ENCODE results near the gene C12orf60. TPM values are rescaled to one million over a fixed set of nuclear protein-coding genes. Genes with fewer than 3 reads are reported as not detected.
"Not testable (repeated sequence)": the region's sequence is repeated elsewhere in the genome, so short reads cannot be mapped to it uniquely, and the experiment has no call there.

The C12orf60 gene, protein sequence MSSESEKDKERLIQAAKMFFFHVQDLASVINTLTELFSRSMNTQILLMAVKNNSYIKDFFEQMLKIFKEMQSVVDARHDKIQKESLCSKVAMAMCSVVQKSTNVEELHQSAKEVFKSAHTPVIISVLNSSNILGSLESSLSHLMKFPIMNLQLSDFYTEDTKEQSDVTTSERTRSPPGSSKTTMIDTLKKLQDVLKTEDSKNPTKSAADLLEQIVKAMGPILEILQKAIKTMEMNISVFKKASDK
- 1 to 10 TPM; 1.3 to 1.4 TPM for total RNA-seq
- 1 to 10 TPM in 1 of 2 donors, under 1 TPM in 1; 0.45 to 2.0 TPM for polyA plus RNA-seq

GRCh38 chr12:14803011-14803829 is at the start of gene C12orf60, which contains the start of gene WBP11:
TSS of gene C12orf60 (plus strand) at chr12:14803670. CDS start at chr12:14822936, 19,266 bp downstream.
TSS of gene WBP11 (minus strand) at chr12:14803478. CDS start at chr12:14801383, 2,095 bp downstream.
- H3K36me3 ChIP-seq (ENCODE audit: insufficient read depth, low read length), result peaks cover 13% of the 10 kb centered on the region
- no peaks in the 10 kb centered on the region for H3K27me3 ChIP-seq (ENCODE audit: insufficient read depth, low read length)
- DNase-seq, result peak; percentile 89 to 96 (median 94)
- ChIA-PET CTCF (ENCODE audit: partially characterized antibody) (interaction anchor here (1.0 to 4.3 kb wide), 8 partner anchors 26 to 729 kb away, joined by 3 to 27 read pairs (median 4); a partner anchor contains a TSS), POLR2A (ENCODE audit: partially characterized antibody) (interaction anchor here (0.7 to 11.9 kb wide), 22 partner anchors 8 to 743 kb away, joined by 3 to 376 read pairs (median 4); partner anchors contain the start of genes ARHGDIB and ATF7IP)
- peak within 1 kb of the TSS; percentile 66 to 89 for H3K4me3 ChIP-seq (ENCODE audit: low read length in 2 of 2)
- Mint-ChIP-seq H3K9me3 (no peaks in the 10 kb centered on the region), H3K27ac (no peak within 1 kb of the TSS), H3K27me3 (no peaks in the 10 kb centered on the region), H3K4me1 (peaks cover 4 to 32% (median 13%) of the 10 kb centered on the region in 4 donors), H3K36me3 (peaks cover 6 to 21% of the 10 kb centered on the region in 2 donors), H3K4me3 (no peak within 1 kb of the TSS)
- intact Hi-C loops (cut with micrococcal nuclease), result loop anchor here (1.0 to 10.0 kb wide), 7 partner anchors 29 to 1079 kb away; partner anchors contain the start of genes ARHGDIB, MGP and STRAP
- H3K4me1 ChIP-seq (ENCODE audit: insufficient read depth, low read length), result peaks cover 39% of the 10 kb centered on the region
- H3K9me3 ChIP-seq (ENCODE audit: control insufficient read depth in 1 of 2, low read length in 2 of 2), result no peaks in the 10 kb centered on the region
- H3K27ac ChIP-seq (ENCODE audit: low read depth, low read length), result peak within 1 kb of the TSS; percentile 91

- no peak for DNase-seq
- H3K27ac ChIP-seq (ENCODE audit: low read depth, low read length), result no peak overlapping the region
- Mint-ChIP-seq H3K27me3 (no peaks in the 10 kb centered on the region), H3K4me3 (peak overlapping the region in 1 of 8 donors; percentile 16), H3K4me1 (peaks cover 14 to 38% (median 32%) of the 10 kb centered on the region in 4 donors), H3K9me3 (peaks cover 0 to 26% (median 14%) of the 10 kb centered on the region in 8 donors), H3K36me3 (peaks cover 21 to 45% of the 10 kb centered on the region in 2 donors), H3K27ac (peak overlapping the region in 2 of 7 donors; percentile 15 to 25)
- no peaks in the 10 kb centered on the region for H3K27me3 ChIP-seq (ENCODE audit: insufficient read depth, low read length)
- peaks cover 9% of the 10 kb centered on the region for H3K4me1 ChIP-seq (ENCODE audit: insufficient read depth, low read length)
- ChIA-PET POLR2A (ENCODE audit: partially characterized antibody) (interaction anchor here (1.8 kb wide), 1 partner anchor 13 kb away, joined by 8 read pairs; no protein-coding TSS in a partner anchor), CTCF (ENCODE audit: partially characterized antibody) (interaction anchor here (0.7 to 1.5 kb wide), 2 partner anchors 13 to 15 kb away, joined by 3 to 5 read pairs; a partner anchor contains a TSS)
- no peaks in the 10 kb centered on the region for H3K9me3 ChIP-seq (ENCODE audit: control insufficient read depth in 1 of 2, low read length in 2 of 2)
- no peaks in the 10 kb centered on the region for H3K36me3 ChIP-seq (ENCODE audit: insufficient read depth, low read length)
- H3K4me3 ChIP-seq (ENCODE audit: low read length in 2 of 2), result no peak overlapping the region
- intact Hi-C loops (cut with micrococcal nuclease), result no loop called here
Observed at GRCh38 chr12:14756334-14757143, 46.9 kb upstream of the C12orf60 start.

GRCh38 chr12:14759711-14760280 is 43.7 kb upstream of the C12orf60 start:
- intact Hi-C loops (cut with micrococcal nuclease); H3K27ac ChIP-seq (ENCODE audit: low read depth, low read length); H3K27me3 ChIP-seq (ENCODE audit: insufficient read depth, low read length); H3K27me3 Mint-ChIP-seq; H3K9me3 ChIP-seq (ENCODE audit: control insufficient read depth in 1 of 2, low read length in 2 of 2); H3K4me3 Mint-ChIP-seq; H3K36me3 ChIP-seq (ENCODE audit: insufficient read depth, low read length); H3K4me3 ChIP-seq (ENCODE audit: low read length in 2 of 2); DNase-seq; POLR2A ChIA-PET (ENCODE audit: partially characterized antibody); H3K4me1 ChIP-seq (ENCODE audit: insufficient read depth, low read length): not testable (repeated sequence)
- Mint-ChIP-seq H3K27ac (peak overlapping the region in 1 of 7 donors; percentile 23), H3K36me3 (peaks cover 37 to 59% of the 10 kb centered on the region in 2 donors), H3K9me3 (peaks cover 0 to 45% (median 21%) of the 10 kb centered on the region in 8 donors), H3K4me1 (peaks cover 13 to 37% (median 28%) of the 10 kb centered on the region in 4 donors)
- CTCF ChIA-PET (ENCODE audit: partially characterized antibody), result interaction anchor here (1.0 to 2.6 kb wide), 4 partner anchors 10 to 335 kb away, joined by 3 to 9 read pairs (median 4); no protein-coding TSS in a partner anchor

DNA sequence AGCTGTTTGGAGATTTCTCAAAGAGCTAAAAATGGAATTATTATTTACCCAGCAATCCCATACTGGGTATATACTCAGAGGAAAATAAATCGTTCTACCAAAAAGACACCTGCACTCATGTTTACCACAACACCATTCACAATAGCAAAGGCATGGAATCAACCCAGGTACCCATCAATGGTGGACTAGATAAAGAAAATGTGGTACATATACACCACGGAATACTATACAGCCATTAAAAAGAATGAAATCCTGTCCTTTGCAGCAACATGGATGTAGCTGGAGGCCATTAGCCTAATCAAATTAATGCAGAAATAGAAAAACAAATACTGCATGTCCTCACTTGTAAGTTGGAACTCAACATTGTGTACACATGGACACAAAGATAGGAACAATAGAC is 38.1 kb upstream of the C12orf60 start:
- Mint-ChIP-seq H3K4me3 (peak overlapping the region in 2 of 8 donors; percentile 6 to 34), H3K27me3 (no peaks in the 10 kb centered on the region), H3K9me3 (peaks cover 3 to 55% (median 28%) of the 10 kb centered on the region in 8 donors), H3K4me1 (peaks cover 20 to 56% (median 37%) of the 10 kb centered on the region in 4 donors), H3K36me3 (peaks cover 70 to 72% of the 10 kb centered on the region in 2 donors), H3K27ac (peak overlapping the region in 2 of 7 donors; percentile 17 to 53)
- H3K27me3 ChIP-seq (ENCODE audit: insufficient read depth, low read length), result no peaks in the 10 kb centered on the region
- H3K9me3 ChIP-seq (ENCODE audit: control insufficient read depth in 1 of 2, low read length in 2 of 2), result no peaks in the 10 kb centered on the region
- no peak overlapping the region for H3K27ac ChIP-seq (ENCODE audit: low read depth, low read length)
- ChIA-PET CTCF (ENCODE audit: partially characterized antibody) (interaction anchor here (1.1 kb wide), 1 partner anchor 51 kb away, joined by 3 read pairs; no protein-coding TSS in a partner anchor), POLR2A (ENCODE audit: partially characterized antibody) (no interaction called here)
- intact Hi-C loops (cut with micrococcal nuclease), result no loop called here
- peaks cover 27% of the 10 kb centered on the region for H3K4me1 ChIP-seq (ENCODE audit: insufficient read depth, low read length)
- no peak for DNase-seq
- H3K36me3 ChIP-seq (ENCODE audit: insufficient read depth, low read length), result no peaks in the 10 kb centered on the region
- no peak overlapping the region for H3K4me3 ChIP-seq (ENCODE audit: low read length in 2 of 2)

DNA sequence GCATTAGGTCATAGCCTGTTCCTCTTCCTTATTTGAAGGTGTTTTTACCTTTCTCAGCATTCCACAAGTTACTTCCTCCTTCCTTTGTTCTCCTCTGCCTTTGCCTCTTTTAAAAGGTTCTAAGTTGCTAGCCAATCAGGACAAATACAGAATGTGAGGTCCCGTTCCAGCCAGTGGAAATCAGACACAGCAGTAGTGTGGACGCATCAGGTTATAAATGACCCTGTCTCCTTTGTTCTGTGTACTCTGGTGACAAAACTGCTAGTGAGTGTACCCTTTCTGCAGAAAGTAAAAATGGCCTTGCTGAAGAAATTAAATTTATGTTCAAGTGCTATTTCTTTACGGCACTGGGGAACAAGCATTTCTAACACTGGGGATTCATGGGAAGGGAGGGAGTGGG is 37.5 kb upstream of the C12orf60 start:
- Mint-ChIP-seq H3K9me3 (peaks cover 3 to 52% (median 28%) of the 10 kb centered on the region in 8 donors), H3K4me1 (peaks cover 20 to 63% (median 37%) of the 10 kb centered on the region in 4 donors), H3K27ac (peak overlapping the region in 1 of 7 donors; percentile 41), H3K4me3 (peak overlapping the region in 2 of 8 donors; percentile 11 to 34), H3K36me3 (peaks cover 66 to 74% of the 10 kb centered on the region in 2 donors)
- H3K4me3 ChIP-seq (ENCODE audit: low read length in 2 of 2); H3K36me3 ChIP-seq (ENCODE audit: insufficient read depth, low read length); POLR2A ChIA-PET (ENCODE audit: partially characterized antibody); H3K27me3 Mint-ChIP-seq; DNase-seq; intact Hi-C loops (cut with micrococcal nuclease); H3K27me3 ChIP-seq (ENCODE audit: insufficient read depth, low read length); H3K9me3 ChIP-seq (ENCODE audit: control insufficient read depth in 1 of 2, low read length in 2 of 2); H3K27ac ChIP-seq (ENCODE audit: low read depth, low read length): not testable (repeated sequence)
- H3K4me1 ChIP-seq (ENCODE audit: insufficient read depth, low read length), result peaks cover 27% of the 10 kb centered on the region
- CTCF ChIA-PET (ENCODE audit: partially characterized antibody), result interaction anchor here (1.1 kb wide), 1 partner anchor 51 kb away, joined by 3 read pairs; no protein-coding TSS in a partner anchor

GRCh38 chr12:14766649-14767215 is 36.7 kb upstream of the C12orf60 start:
- Histone ChIP-seq H3K4me3 (ENCODE audit: low read length in 2 of 2) (no peak overlapping the region), H3K36me3 (ENCODE audit: insufficient read depth, low read length) (no peaks in the 10 kb centered on the region), H3K27me3 (ENCODE audit: insufficient read depth, low read length) (no peaks in the 10 kb centered on the region), H3K9me3 (ENCODE audit: control insufficient read depth in 1 of 2, low read length in 2 of 2) (no peaks in the 10 kb centered on the region), H3K4me1 (ENCODE audit: insufficient read depth, low read length) (peaks cover 27% of the 10 kb centered on the region), H3K27ac (ENCODE audit: low read depth, low read length) (no peak overlapping the region)
- Mint-ChIP-seq H3K4me3 (peak overlapping the region in 6 of 8 donors; percentile 18 to 60 (median 39)), H3K27ac (peak overlapping the region in 4 of 7 donors; percentile 37 to 100 (median 57)), H3K4me1 (peaks cover 22 to 70% (median 36%) of the 10 kb centered on the region in 4 donors), H3K36me3 (peaks cover 59 to 71% of the 10 kb centered on the region in 2 donors), H3K27me3 (no peaks in the 10 kb centered on the region), H3K9me3 (peaks cover 3 to 45% (median 23%) of the 10 kb centered on the region in 8 donors)
- POLR2A ChIA-PET (ENCODE audit: partially characterized antibody), result interaction anchor here (0.6 to 1.2 kb wide), 2 partner anchors 37 to 229 kb away, joined by 3 read pairs; partner anchors contain the start of genes C12orf60 and WBP11
- CTCF ChIA-PET (ENCODE audit: partially characterized antibody), result no interaction called here
- intact Hi-C loops (cut with micrococcal nuclease), result no loop called here
- DNase-seq, result no peak

All from CD4-positive, alpha-beta memory T cell (primary cell).